ENCODE results near the gene ZNF681. TPM values are rescaled to one million over a fixed set of nuclear protein-coding genes. Genes with fewer than 3 reads are reported as not detected.

Gene ZNF681
- polyA plus RNA-seq (2013, experiment 1 of 2) = 2.8 TPM
- 3.8 TPM for polyA plus RNA-seq (2013, experiment 2 of 2)

DNA sequence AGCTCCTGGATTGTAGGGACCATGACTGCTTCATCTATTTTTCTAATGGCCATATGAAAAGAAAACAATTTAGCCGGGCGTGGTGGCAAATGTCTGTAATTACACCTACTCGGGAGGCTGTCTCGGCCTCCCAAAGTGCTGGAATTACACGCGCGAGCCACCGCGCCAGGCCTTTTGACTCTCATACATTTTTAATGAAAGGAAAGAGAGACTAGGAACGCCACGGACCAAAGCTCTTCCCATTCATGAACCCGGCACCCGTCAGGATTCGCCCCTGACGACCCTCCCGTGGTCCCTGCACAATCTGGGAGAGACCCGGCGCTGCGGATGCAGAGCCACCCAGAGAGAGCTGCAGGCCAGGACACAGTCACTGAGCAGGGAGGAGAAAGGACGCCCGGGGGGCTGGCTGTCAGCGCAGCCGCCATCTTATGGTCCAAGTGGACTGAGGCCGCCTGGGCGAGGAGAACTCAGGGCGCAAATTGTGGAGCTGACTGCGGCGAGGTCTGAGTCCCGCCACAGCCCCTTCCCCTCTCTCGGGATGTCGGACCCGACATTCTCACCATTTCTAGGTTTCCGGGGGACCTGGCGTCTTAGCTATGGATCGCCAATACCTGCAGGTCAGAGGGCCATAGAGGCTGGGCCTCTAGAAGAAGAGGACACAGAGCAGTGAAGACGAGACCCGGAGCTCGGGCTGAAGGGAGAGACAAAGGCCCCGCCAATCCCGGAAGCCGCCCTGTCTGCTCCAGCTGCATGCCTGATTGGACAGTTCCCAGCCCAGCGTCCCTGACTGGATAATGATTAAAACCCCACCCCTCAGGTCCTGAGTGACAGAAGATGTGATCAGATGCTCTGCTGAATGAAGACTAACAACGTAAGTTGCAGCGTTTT, at the start of gene ZNF681:
Gene ZNF681, minus strand, starts transcription at position 705 of the 888 bp plus-strand sequence. Its CDS starts 142 bp downstream, at position 563.
- H3K4me3 ChIP-seq (ENCODE audit: extremely low read depth, insufficient read depth, low read length, poor library complexity, severe bottlenecking) = peak within 1 kb of the TSS; percentile 77
- H3K27ac ChIP-seq (ENCODE audit: low read depth, low read length, severe bottlenecking) = peak within 1 kb of the TSS; percentile 97

DNA sequence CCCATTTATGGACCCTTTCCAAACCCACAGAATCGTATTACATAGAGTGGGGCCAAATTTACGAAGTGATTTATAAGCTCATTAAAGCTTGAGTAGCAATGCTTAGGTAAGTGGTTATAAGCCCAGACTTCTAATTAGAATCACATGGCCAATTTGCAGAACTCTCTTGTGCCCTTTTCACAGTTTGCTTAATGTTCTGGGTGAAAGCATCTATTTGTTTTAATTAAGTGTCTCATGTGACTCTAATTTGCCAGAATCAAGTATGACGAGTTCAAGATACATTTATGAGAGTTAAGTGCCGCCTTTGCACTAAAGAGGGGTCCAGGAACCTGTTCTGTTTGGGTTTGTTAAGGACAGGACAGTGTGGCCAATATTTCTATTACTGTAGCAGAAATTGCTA, 46.0 kb upstream of the ZNF681 start:
- Histone ChIP-seq H3K9me3 (ENCODE audit: control insufficient read depth, low read length) (no peaks in the 10 kb centered on the region), H3K4me3 (ENCODE audit: extremely low read depth, insufficient read depth, low read length, poor library complexity, severe bottlenecking) (no peak overlapping the region), H3K4me1 (ENCODE audit: control insufficient read depth, insufficient read depth, low read length, poor library complexity, severe bottlenecking) (no peaks in the 10 kb centered on the region), H3K27ac (ENCODE audit: low read depth, low read length, severe bottlenecking) (no peak overlapping the region), H3K36me3 (ENCODE audit: control insufficient read depth, insufficient read depth, low read length) (peaks cover 34% of the 10 kb centered on the region)
- WGBS, 2 experiments (ENCODE audit: insufficient coverage in 2 of 2) = 100% methylated on average over 2 to 3 of the region's 4 CpGs

More for the DNA sequence above, at the start of gene ZNF681:
- 1 to 2% methylated on average over 34 to 36 of the region's 44 CpGs for WGBS, 2 experiments (ENCODE audit: insufficient coverage in 2 of 2)
- Histone ChIP-seq H3K4me1 (ENCODE audit: control insufficient read depth, insufficient read depth, low read length, poor library complexity, severe bottlenecking) (no peaks in the 10 kb centered on the region), H3K36me3 (ENCODE audit: control insufficient read depth, insufficient read depth, low read length) (peaks cover 24% of the 10 kb centered on the region), H3K9me3 (ENCODE audit: control insufficient read depth, low read length) (peaks cover 5% of the 10 kb centered on the region)

DNA sequence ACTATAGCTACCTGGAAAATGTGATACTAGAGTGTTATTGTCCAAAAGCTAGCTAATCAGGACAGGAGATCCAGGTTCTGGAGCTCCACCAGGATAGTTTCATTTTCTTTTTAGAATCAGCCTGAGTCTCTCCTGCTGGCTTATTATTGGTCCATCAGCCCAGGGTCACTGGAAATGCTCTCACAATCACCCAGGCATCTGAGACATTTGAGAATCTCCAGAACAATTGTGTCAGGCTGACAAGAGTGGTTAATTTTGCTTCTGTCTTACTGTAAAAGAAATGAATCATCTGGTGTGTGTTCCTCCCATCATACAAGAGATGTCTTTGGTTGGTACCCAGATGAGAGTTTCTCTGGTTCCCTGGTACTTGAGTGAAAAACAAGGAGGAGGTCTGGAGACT, 43.6 kb upstream of the ZNF681 start:
- H3K4me1 ChIP-seq (ENCODE audit: control insufficient read depth, insufficient read depth, low read length, poor library complexity, severe bottlenecking) = no peaks in the 10 kb centered on the region
- H3K36me3 ChIP-seq (ENCODE audit: control insufficient read depth, insufficient read depth, low read length) = peaks cover 27% of the 10 kb centered on the region
- H3K9me3 ChIP-seq (ENCODE audit: control insufficient read depth, low read length) = no peaks in the 10 kb centered on the region
- H3K27ac ChIP-seq (ENCODE audit: low read depth, low read length, severe bottlenecking) = peak overlapping the region; percentile 46
- no peak overlapping the region for H3K4me3 ChIP-seq (ENCODE audit: extremely low read depth, insufficient read depth, low read length, poor library complexity, severe bottlenecking)

DNA sequence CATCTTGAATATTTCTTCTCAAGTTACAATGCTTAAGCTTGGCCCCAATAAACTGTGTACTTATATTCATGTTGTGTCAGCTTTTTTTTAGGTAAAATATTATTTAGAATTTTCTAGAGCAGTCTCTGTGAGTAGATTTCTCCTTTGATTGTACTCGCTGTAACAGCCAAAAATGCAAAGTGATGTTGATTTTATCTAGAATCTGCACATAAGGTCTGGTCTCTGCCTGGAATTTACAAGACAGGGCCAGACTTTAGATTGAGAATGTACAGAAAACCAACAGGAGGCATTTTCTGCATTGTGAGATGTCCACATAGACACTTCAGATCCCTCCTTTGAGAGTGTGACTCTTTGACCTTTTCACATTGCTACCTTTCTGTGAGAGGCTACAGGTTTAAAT, 43.1 kb upstream of the ZNF681 start:
- peak overlapping the region; percentile 46 for H3K27ac ChIP-seq (ENCODE audit: low read depth, low read length, severe bottlenecking)
- peaks cover 24% of the 10 kb centered on the region for H3K36me3 ChIP-seq (ENCODE audit: control insufficient read depth, insufficient read depth, low read length)
- no peaks in the 10 kb centered on the region for H3K4me1 ChIP-seq (ENCODE audit: control insufficient read depth, insufficient read depth, low read length, poor library complexity, severe bottlenecking)
- H3K9me3 ChIP-seq (ENCODE audit: control insufficient read depth, low read length) = no peaks in the 10 kb centered on the region
- 100% methylated on average over 1 of the region's 1 CpG; no CpG with 5 or more reads in 1 of the 2 experiments for WGBS, 2 experiments (ENCODE audit: insufficient coverage in 2 of 2)
- no peak overlapping the region for H3K4me3 ChIP-seq (ENCODE audit: extremely low read depth, insufficient read depth, low read length, poor library complexity, severe bottlenecking)

DNA sequence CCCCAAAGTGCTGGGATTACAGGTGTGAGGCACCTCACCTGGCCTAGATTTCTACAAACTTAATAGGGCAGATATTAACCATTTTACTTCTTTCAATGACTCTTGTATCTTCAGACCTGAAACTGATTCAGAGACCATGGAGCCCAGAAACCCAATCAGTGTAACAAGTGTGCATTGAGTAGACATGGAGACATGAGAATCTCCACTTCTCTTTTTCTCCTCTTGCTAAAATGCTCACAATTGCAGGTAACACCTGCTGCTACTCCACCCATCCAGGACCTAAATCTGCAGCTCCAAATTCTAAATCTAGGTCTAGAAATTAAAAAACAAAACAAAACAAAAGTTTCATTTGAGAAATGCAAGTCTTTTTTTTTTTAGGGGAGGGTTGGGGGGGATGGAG, 42.2 kb upstream of the ZNF681 start:
- no peak overlapping the region for H3K4me3 ChIP-seq (ENCODE audit: extremely low read depth, insufficient read depth, low read length, poor library complexity, severe bottlenecking)
- H3K36me3 ChIP-seq (ENCODE audit: control insufficient read depth, insufficient read depth, low read length) = peaks cover 20% of the 10 kb centered on the region
- H3K27ac ChIP-seq (ENCODE audit: low read depth, low read length, severe bottlenecking) = no peak overlapping the region
- no peaks in the 10 kb centered on the region for H3K9me3 ChIP-seq (ENCODE audit: control insufficient read depth, low read length)
- no peaks in the 10 kb centered on the region for H3K4me1 ChIP-seq (ENCODE audit: control insufficient read depth, insufficient read depth, low read length, poor library complexity, severe bottlenecking)

DNA sequence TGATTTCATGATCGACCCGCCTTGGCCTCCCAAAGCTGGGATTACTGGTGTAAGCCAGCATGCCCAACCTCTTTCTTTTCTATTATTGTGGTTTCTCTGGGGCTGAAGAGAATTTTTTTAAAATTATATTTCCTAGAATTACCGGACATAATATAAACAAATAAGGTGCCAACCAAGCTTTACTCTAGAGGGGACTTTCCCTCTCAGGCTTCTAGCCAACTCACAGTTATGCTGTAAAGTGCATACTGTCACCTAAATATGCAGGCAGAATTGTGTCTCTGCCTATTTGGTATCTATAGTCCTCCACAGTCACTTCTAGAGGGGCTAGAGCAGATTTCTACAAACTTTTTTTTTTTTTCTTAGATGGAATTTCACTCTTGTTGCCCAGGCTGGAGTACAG, 41.6 kb upstream of the ZNF681 start:
- 94% methylated on average over 2 of the region's 3 CpGs; no CpG with 5 or more reads in 1 of the 2 experiments for WGBS, 2 experiments (ENCODE audit: insufficient coverage in 2 of 2)
- Histone ChIP-seq H3K27ac (ENCODE audit: low read depth, low read length, severe bottlenecking) (no peak overlapping the region), H3K9me3 (ENCODE audit: control insufficient read depth, low read length) (no peaks in the 10 kb centered on the region), H3K4me1 (ENCODE audit: control insufficient read depth, insufficient read depth, low read length, poor library complexity, severe bottlenecking) (no peaks in the 10 kb centered on the region), H3K4me3 (ENCODE audit: extremely low read depth, insufficient read depth, low read length, poor library complexity, severe bottlenecking) (no peak overlapping the region), H3K36me3 (ENCODE audit: control insufficient read depth, insufficient read depth, low read length) (peaks cover 20% of the 10 kb centered on the region)

DNA sequence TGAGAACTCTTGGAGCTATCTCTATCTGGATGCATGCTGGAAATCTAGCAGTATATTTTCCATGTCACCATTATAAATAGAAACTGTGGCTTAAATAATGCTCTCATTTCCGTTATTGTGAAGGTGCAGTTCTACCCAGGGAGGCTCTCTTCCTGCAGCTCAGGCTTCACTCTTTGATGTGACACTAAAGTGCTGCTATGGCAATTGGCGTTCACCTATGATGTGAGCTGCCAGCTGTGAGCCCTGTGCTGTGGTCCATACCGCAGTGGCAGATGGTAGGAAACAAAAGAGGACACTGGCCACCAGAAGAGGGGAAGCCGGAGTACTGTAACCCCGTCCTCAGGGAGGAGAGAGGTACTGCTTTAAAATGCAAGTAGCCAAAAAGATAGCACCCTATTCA, 40.6 kb upstream of the ZNF681 start:
- no peaks in the 10 kb centered on the region for H3K4me1 ChIP-seq (ENCODE audit: control insufficient read depth, insufficient read depth, low read length, poor library complexity, severe bottlenecking)
- no peaks in the 10 kb centered on the region for H3K9me3 ChIP-seq (ENCODE audit: control insufficient read depth, low read length)
- no peak overlapping the region for H3K27ac ChIP-seq (ENCODE audit: low read depth, low read length, severe bottlenecking)
- peaks cover 20% of the 10 kb centered on the region for H3K36me3 ChIP-seq (ENCODE audit: control insufficient read depth, insufficient read depth, low read length)
- H3K4me3 ChIP-seq (ENCODE audit: extremely low read depth, insufficient read depth, low read length, poor library complexity, severe bottlenecking) = no peak overlapping the region
- 92 to 93% methylated on average over 1 to 2 of the region's 5 CpGs for WGBS, 2 experiments (ENCODE audit: insufficient coverage in 2 of 2)

DNA sequence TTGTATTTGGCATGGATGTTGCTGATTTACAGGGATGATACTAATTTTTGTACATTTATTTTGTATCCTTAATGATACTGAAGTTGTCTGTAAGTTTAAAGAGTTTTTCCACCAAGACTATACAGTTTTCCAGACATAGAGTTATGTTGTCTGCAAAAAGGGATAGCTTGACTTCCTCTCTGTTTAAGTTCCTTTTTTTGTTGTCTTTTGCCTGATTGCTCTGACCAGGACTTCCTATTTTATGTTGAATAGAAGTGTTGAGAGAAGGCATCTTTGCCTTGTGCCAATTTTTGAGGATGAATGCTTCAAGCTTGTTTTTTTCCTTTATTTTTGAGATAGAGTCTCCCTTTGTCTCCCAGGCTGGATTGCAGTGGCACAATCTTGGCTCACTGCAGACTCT, 36.8 kb upstream of the ZNF681 start:
- H3K36me3 ChIP-seq (ENCODE audit: control insufficient read depth, insufficient read depth, low read length) = peaks cover 21% of the 10 kb centered on the region
- H3K9me3 ChIP-seq (ENCODE audit: control insufficient read depth, low read length) = no peaks in the 10 kb centered on the region
- H3K4me1 ChIP-seq (ENCODE audit: control insufficient read depth, insufficient read depth, low read length, poor library complexity, severe bottlenecking) = no peaks in the 10 kb centered on the region
- H3K27ac ChIP-seq (ENCODE audit: low read depth, low read length, severe bottlenecking) = no peak overlapping the region
- no peak overlapping the region for H3K4me3 ChIP-seq (ENCODE audit: extremely low read depth, insufficient read depth, low read length, poor library complexity, severe bottlenecking)

DNA sequence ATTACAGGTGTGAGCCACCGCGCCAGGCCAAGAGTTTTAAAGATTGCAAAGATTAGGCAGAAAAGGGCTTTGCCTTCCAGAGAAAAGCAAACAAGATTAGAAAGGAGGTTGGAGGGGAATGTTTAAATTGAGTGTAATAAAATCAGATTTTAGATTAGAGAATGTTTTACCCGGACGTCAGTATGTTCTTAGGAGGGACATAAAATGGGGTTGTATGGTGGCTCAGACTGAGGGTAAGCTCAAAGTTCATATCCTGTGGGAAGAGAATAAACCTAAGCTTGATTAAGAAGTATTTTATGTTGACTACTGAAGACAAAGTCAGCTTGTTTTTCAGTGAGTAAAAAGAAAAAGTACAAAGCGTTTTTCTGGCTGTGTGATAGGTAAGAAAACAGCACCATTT, 34.1 kb upstream of the ZNF681 start:
- H3K27ac ChIP-seq (ENCODE audit: low read depth, low read length, severe bottlenecking) = no peak overlapping the region
- no peaks in the 10 kb centered on the region for H3K4me1 ChIP-seq (ENCODE audit: control insufficient read depth, insufficient read depth, low read length, poor library complexity, severe bottlenecking)
- H3K36me3 ChIP-seq (ENCODE audit: control insufficient read depth, insufficient read depth, low read length) = peaks cover 37% of the 10 kb centered on the region
- no peak overlapping the region for H3K4me3 ChIP-seq (ENCODE audit: extremely low read depth, insufficient read depth, low read length, poor library complexity, severe bottlenecking)
- H3K9me3 ChIP-seq (ENCODE audit: control insufficient read depth, low read length) = no peaks in the 10 kb centered on the region
- WGBS, 2 experiments (ENCODE audit: insufficient coverage in 2 of 2) = 82 to 90% methylated on average over 3 to 5 of the region's 5 CpGs

DNA sequence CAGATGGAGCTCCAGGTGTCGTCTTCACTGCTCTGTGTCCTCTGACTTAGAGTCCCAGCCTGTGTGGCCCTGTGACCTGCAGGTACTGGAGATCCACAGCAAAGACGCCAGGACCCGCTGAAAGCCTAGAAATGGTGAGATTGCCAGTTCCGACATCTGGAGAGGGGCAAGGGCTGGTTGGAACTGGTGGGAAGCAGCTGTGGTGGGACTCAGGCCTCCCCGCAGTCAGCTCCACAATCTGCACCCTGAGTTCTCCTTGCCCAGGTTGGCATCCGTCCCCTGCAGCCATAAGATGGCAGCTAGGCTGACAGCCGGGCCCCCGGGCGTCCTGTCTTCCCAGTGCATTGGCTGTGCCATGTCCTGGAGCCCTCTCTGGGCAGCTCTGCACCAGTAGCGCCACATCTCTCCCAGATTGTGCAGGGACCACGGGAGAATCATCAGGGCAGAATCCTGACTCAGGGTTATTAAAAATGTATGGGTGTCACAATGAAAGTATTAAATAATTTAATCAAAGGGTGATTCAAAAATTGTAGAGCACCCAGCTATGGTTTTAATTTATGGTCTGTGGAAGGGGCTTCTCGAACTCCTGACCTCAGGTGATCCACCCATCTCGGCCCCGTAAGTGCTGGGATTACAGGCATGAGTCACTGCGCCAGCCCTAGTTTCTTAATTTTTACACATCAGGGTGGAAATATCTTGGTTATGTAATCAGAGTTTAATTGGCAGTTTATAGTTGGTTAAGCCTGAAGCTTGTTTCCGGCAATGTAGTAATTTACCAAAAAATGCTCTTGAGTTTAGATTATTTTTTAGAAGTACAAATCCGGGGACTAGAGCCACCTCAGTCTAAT, 32.2 kb upstream of the ZNF681 start:
- Histone ChIP-seq H3K36me3 (ENCODE audit: control insufficient read depth, insufficient read depth, low read length) (peaks cover 53% of the 10 kb centered on the region), H3K27ac (ENCODE audit: low read depth, low read length, severe bottlenecking) (no peak overlapping the region), H3K4me1 (ENCODE audit: control insufficient read depth, insufficient read depth, low read length, poor library complexity, severe bottlenecking) (no peaks in the 10 kb centered on the region), H3K9me3 (ENCODE audit: control insufficient read depth, low read length) (no peaks in the 10 kb centered on the region), H3K4me3 (ENCODE audit: extremely low read depth, insufficient read depth, low read length, poor library complexity, severe bottlenecking) (no peak overlapping the region)
- WGBS, 2 experiments (ENCODE audit: insufficient coverage in 2 of 2) = 81 to 85% methylated on average over 11 to 14 of the region's 17 CpGs

DNA sequence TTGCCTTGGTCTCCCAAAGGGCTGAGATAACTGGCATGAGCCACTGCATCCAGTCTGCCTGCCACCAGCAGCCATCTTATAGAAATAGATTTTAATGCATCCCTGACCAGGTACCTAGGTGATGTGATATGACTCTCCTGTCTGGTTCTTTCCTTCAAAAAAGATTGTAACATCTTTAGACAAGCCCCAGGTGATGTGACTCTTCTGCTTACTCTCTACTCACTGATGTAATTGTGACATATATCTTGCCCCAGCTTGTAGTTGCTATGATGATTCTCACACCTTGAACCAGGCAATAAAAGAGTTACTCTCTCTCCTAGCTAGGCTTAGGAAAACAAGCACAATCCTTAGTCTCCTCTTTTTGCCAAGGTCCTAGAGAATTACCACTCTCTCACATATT, 30.6 kb upstream of the ZNF681 start:
- Histone ChIP-seq H3K4me3 (ENCODE audit: extremely low read depth, insufficient read depth, low read length, poor library complexity, severe bottlenecking) (no peak overlapping the region), H3K27ac (ENCODE audit: low read depth, low read length, severe bottlenecking) (no peak overlapping the region), H3K36me3 (ENCODE audit: control insufficient read depth, insufficient read depth, low read length) (peaks cover 68% of the 10 kb centered on the region), H3K9me3 (ENCODE audit: control insufficient read depth, low read length) (no peaks in the 10 kb centered on the region), H3K4me1 (ENCODE audit: control insufficient read depth, insufficient read depth, low read length, poor library complexity, severe bottlenecking) (no peaks in the 10 kb centered on the region)
